ENCODE measurements around the gene TMEM108.

DNA sequence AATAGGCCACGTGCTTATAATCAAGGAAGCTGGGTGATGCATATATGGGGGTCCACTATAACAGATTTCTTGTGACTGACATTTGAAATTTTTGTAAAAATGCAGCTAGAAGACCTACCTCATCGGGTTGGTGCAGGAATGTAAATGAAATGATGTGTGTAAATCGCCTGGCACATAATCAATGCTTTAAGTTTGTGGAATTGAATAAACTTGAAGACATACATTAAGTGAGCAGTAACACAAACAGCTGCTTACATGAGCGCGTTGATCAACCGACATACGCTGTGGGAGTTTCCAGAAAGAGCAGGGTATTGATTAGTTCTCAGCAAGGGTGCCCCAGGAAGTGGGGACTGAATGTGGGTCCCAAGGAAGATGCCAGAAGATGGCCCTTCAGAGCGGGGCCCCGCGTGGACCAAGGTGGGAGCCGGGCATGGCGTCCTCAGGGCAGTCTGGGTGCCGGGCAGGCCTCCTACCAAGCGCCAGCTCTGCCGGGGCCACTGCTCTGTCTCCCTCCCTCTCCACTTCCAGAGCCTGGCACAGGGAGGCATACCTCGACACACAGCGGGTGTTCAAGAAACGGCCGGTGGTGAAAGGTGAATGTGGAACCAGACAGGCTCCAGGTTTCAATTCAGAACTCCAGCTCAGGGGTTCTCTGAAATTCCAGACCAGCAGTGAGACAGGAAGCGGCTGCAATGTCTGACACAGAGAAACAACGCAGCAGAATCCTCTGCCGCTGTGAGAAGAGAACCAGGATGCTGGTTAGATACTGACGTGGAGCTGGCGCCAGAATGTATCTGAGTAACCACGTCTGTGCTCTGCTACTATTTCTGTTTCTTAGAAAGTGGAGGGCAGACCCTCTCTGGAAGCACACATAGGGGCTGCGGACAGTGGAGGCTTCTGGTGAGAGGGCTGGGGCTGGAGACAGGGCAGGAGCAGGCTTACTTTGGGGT is 374.3 kb downstream of the TMEM108 start:
- TF ChIP-seq, protein P1, sequence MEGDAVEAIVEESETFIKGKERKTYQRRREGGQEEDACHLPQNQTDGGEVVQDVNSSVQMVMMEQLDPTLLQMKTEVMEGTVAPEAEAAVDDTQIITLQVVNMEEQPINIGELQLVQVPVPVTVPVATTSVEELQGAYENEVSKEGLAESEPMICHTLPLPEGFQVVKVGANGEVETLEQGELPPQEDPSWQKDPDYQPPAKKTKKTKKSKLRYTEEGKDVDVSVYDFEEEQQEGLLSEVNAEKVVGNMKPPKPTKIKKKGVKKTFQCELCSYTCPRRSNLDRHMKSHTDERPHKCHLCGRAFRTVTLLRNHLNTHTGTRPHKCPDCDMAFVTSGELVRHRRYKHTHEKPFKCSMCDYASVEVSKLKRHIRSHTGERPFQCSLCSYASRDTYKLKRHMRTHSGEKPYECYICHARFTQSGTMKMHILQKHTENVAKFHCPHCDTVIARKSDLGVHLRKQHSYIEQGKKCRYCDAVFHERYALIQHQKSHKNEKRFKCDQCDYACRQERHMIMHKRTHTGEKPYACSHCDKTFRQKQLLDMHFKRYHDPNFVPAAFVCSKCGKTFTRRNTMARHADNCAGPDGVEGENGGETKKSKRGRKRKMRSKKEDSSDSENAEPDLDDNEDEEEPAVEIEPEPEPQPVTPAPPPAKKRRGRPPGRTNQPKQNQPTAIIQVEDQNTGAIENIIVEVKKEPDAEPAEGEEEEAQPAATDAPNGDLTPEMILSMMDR (IDR thresholded peaks at IDR 0.05; ENCODE audit: low read depth, low read length): no peak
- TF ChIP-seq POLR2A (IDR thresholded peaks at IDR 0.05; ENCODE audit: extremely low read depth, insufficient read length): no peak

Measured in NB4 (cell line).